ENCODE results near the gene SLC39A10.

GRCh38 chr2:195683174-195683573, 26.1 kb downstream of the SLC39A10 start:
- TF ChIP-seq CTCF (IDR thresholded peaks at IDR 0.05) (no peak), POLR2A (IDR thresholded peaks at IDR 0.05) (no peak), POLR2AphosphoS5 (IDR thresholded peaks at IDR 0.05) (no peak)

Data from sigmoid colon (tissue), 4 donors.